OCI-LY7 (cell line): Measurements from ENCODE around the gene SWSAP1. TPM values are rescaled to one million over a fixed set of nuclear protein-coding genes. Genes with fewer than 3 reads are reported as not detected.
A peak's percentile ranks its signal among the peaks of the same experiment; 100 is the strongest.

Experiments used
- BruUV-seq: library from RNA; stranded (reverse); fragments of 400-500 nt; replicated peaks from 2 replicates; lab custom pipeline; 2021; lab: Mats Ljungman, UMichigan
- CTCF ChIA-PET: fragments of 300-600 bp; sonication (Branson Sonifier 250); formaldehyde crosslinking; loops from one replicate; lab custom pipeline; 2022; ENCODE audit warnings: antibody characterized with exemption; ENCODE audit not compliant: unreplicated experiment; lab: Charles Lee
- POLR2A ChIA-PET: fragments of 300-600 bp; sonication (Branson Sonifier 250); formaldehyde crosslinking; loops from one replicate; lab custom pipeline; 2022; ENCODE audit warnings: antibody characterized with exemption; lab: Charles Lee
- DNase-seq: peaks from one replicate; pipeline ENCODE4 v3.0.0-alpha.2; 2015; ENCODE audit warnings: low spot score
- H2AFZ ChIP-seq: fragments of 200-600 bp; sonication (generic), shearing (Covaris generic); 2 replicates; pipeline ENCODE4 v1.6.1; 2014; ENCODE audit warnings: mild to moderate bottlenecking, antibody characterized with exemption, low read length, moderate library complexity
- H3K27ac ChIP-seq: fragments of 200-600 bp; sonication (generic); 2 replicates; pipeline ENCODE4 v1.5.1; 2014; ENCODE audit warnings: mixed run types, low read depth, mild to moderate bottlenecking, moderate library complexity, low read length, inconsistent platforms; ENCODE audit not compliant: poor library complexity, severe bottlenecking
- H3K36me3 ChIP-seq: fragments of 200-600 bp; sonication (generic); 2 replicates; pipeline ENCODE4 v1.6.1; 2014; ENCODE audit warnings: mild to moderate bottlenecking, antibody characterized with exemption, low read length, moderate library complexity, mixed read lengths; ENCODE audit not compliant: insufficient read depth
- H3K4me1 ChIP-seq: fragments of 200-600 bp; sonication (generic); 2 replicates; pipeline ENCODE4 v1.5.1; 2014; ENCODE audit warnings: mild to moderate bottlenecking, low read length; ENCODE audit not compliant: insufficient read depth, poor library complexity, severe bottlenecking
- H3K4me2 ChIP-seq: fragments of 200-600 bp; sonication (generic); 2 replicates; pipeline ENCODE4 v1.6.1; 2014; ENCODE audit warnings: mild to moderate bottlenecking, low read length
- H3K4me3 ChIP-seq: fragments of 200-600 bp; sonication (generic); 2 replicates; pipeline ENCODE4 v1.5.1; 2014; ENCODE audit warnings: mild to moderate bottlenecking, low read depth, low read length; ENCODE audit not compliant: poor library complexity, severe bottlenecking
- H3K79me2 ChIP-seq: fragments of 200-600 bp; sonication (generic); 2 replicates; pipeline ENCODE4 v1.6.1; 2016; ENCODE audit warnings: low read depth, mild to moderate bottlenecking, low read length, moderate library complexity, mixed read lengths; ENCODE audit not compliant: insufficient read depth
- H3K9me2 ChIP-seq: fragments of 200-600 bp; sonication (generic); 2 replicates; pipeline ENCODE4 v1.6.1; 2016; ENCODE audit warnings: mild to moderate bottlenecking, low read length, mixed read lengths; ENCODE audit not compliant: insufficient read depth
- H3K9me3 ChIP-seq: fragments of 200-600 bp; sonication (generic); 2 replicates; pipeline ENCODE4 v1.6.1; 2014; ENCODE audit warnings: mild to moderate bottlenecking, mixed run types, low read length, mixed read lengths
- H4K20me1 ChIP-seq: fragments of 200-600 bp; sonication (generic); 2 replicates; pipeline ENCODE4 v1.6.1; 2014; ENCODE audit warnings: mild to moderate bottlenecking, antibody characterized with exemption, low read length, moderate library complexity, mixed read lengths; ENCODE audit not compliant: insufficient read depth
- EZH2phosphoT487 ChIP-seq: fragments of 200-600 bp; sonication (generic); IDR thresholded peaks from 2 replicates; pipeline ENCODE4 v1.6.1; 2018; ENCODE audit warnings: low read depth, borderline replicate concordance, mild to moderate bottlenecking, mixed run types, antibody characterized with exemption, low read length, moderate library complexity, mixed read lengths
- intact Hi-C: fragments of 100-400 bp; cut with micrococcal nuclease; formaldehyde crosslinking; loops from one replicate; pipeline ENCODE4 v1.10.0; 2022; ENCODE audit not compliant: unreplicated experiment
- total RNA-seq, 2 experiments: library from RNA; depleted of rRNA in 1 of 2; stranded (reverse); fragments of >200 nt in 1 of 2; shearing (Covaris generic) in 1 of 2; gene quantifications; 2 replicates each; pipeline ENCODE4 v1.2.3, GENCODE V29; 2014 to 2022
- TF ChIP-seq, protein P1 (sequence below): fragments of 200-600 bp; sonication (generic); conservative IDR thresholded peaks from 2 replicates; pipeline ENCODE4 v1.5.1; 2014; ENCODE audit warnings: mild to moderate bottlenecking, antibody characterized with exemption, low read length, moderate library complexity, mixed read lengths

SWSAP1 gene
- total RNA-seq, 2 experiments from 2014 or later = 5.6 to 6.8 TPM

DNA sequence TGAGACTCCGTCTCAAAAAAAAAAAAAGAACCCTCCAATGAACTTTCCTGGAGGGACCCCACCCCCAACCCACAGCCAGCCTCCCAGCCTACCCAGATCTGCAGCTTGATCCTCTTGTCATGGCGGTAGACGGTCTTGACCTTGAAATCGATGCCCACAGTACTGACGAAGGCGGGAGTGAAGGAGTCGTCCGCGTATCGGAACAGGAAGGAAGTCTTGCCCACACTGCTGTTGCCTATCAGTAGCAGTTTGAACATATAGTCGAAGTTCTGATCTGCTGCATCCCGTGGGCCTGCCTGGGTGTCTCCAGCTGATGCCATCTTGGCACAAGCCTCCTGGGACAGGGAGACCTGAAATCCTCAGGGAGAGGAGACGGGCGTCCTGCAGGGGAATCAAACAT, 37.4 kb upstream of the SWSAP1 start:
- Histone ChIP-seq H3K79me2 (no peaks in the 10 kb centered on the region), H3K9me3 (no peaks in the 10 kb centered on the region), H3K36me3 (peaks cover 7% of the 10 kb centered on the region), H3K4me3 (no peak overlapping the region), H3K9me2 (no peaks in the 10 kb centered on the region), H3K4me1 (peaks cover 21% of the 10 kb centered on the region), H4K20me1 (no peaks in the 10 kb centered on the region), H3K27ac (no peak overlapping the region), H3K4me2 (no peak overlapping the region), H2AFZ (no peak overlapping the region)
- intact Hi-C loops = no loop called here
- ChIA-PET CTCF (no interaction called here), POLR2A (no interaction called here)
- TF ChIP-seq, protein P1, sequence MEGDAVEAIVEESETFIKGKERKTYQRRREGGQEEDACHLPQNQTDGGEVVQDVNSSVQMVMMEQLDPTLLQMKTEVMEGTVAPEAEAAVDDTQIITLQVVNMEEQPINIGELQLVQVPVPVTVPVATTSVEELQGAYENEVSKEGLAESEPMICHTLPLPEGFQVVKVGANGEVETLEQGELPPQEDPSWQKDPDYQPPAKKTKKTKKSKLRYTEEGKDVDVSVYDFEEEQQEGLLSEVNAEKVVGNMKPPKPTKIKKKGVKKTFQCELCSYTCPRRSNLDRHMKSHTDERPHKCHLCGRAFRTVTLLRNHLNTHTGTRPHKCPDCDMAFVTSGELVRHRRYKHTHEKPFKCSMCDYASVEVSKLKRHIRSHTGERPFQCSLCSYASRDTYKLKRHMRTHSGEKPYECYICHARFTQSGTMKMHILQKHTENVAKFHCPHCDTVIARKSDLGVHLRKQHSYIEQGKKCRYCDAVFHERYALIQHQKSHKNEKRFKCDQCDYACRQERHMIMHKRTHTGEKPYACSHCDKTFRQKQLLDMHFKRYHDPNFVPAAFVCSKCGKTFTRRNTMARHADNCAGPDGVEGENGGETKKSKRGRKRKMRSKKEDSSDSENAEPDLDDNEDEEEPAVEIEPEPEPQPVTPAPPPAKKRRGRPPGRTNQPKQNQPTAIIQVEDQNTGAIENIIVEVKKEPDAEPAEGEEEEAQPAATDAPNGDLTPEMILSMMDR = no peak
- TF ChIP-seq EZH2phosphoT487 = no peak
- DNase-seq = no peak
- BruUV-seq = no TSS peak

DNA sequence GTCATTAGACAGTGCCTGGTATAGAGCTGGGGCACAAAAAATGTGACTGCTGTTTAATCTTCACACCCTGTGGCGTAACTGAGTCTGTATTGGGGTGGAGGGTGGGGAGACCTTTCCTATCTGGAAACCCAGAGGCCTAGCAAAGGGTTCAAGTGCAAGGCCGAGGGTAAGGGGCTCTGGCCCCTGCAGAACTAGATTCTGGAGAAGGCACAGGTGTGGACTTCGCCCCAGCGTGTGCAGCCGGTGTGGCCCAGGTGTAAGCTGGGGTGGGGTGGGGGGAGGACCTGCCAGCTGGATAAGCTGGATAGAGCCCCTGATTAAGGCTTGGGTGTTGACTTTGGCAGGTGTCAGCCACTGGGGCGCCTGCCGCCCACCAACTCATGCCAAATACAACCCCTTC, 36.3 kb upstream of the SWSAP1 start:
- Histone ChIP-seq H2AFZ (no peak overlapping the region), H3K36me3 (peaks cover 7% of the 10 kb centered on the region), H3K4me2 (no peak overlapping the region), H3K9me2 (no peaks in the 10 kb centered on the region), H3K27ac (no peak overlapping the region), H3K9me3 (no peaks in the 10 kb centered on the region), H3K79me2 (no peaks in the 10 kb centered on the region), H4K20me1 (no peaks in the 10 kb centered on the region), H3K4me1 (peaks cover 21% of the 10 kb centered on the region), H3K4me3 (no peak overlapping the region)
- ChIA-PET CTCF (no interaction called here), POLR2A (interaction anchor here (0.7 kb wide), 2 partner anchors 33 to 459 kb away, joined by 3 to 4 read pairs; no protein-coding TSS in a partner anchor)
- no peak for TF ChIP-seq EZH2phosphoT487
- TF ChIP-seq, protein P1 = no peak
- no peak for DNase-seq
- intact Hi-C loops = no loop called here
- no TSS peak for BruUV-seq

DNA sequence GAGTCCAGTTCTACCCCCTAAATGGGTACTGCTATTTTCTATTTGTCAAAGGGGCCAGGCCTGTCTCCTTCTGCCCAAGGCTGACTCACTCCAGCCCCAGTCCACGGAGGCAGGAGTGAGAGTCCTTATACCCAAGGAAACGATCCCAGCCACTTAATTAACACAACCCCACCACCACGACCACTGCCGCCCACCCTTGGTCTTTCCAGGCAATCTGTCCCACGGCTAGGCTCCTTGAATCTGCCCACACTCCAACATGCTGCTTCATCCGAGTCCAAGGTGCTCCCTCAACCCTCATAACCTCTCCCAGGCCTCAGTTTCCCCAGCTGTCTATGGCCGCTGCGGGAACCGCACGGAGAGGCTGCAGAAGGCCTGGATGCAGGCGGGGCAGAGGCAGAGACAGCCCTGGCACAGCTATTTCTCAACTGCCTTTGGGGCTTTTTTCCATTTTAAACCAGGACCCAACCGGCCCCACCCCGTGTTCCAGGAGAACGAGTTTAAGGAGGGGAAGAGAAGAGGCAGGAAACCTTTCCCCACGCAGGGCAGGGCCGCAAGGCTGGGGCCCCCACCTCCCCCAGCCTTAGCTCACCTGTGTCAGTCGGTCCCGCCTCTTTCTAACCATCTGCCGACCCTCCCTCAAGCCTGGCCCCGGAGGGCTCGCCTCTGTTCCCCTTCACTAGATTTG, 35.8 kb upstream of the SWSAP1 start:
- no peak overlapping the region for H3K27ac ChIP-seq
- H2AFZ ChIP-seq = peak overlapping the region; percentile 75
- H3K36me3 ChIP-seq = peaks cover 7% of the 10 kb centered on the region
- BruUV-seq = no TSS peak
- no peaks in the 10 kb centered on the region for H3K9me3 ChIP-seq
- TF ChIP-seq, protein P1 = no peak
- no peak for TF ChIP-seq EZH2phosphoT487
- H3K4me3 ChIP-seq = peak overlapping the region; percentile 74
- ChIA-PET POLR2A (interaction anchor here (1.0 kb wide), 1 partner anchor 16 kb away, joined by 3 read pairs; no protein-coding TSS in a partner anchor), CTCF (no interaction called here)
- peak overlapping the region; percentile 87 for H3K4me2 ChIP-seq
- intact Hi-C loops = no loop called here
- no peaks in the 10 kb centered on the region for H3K79me2 ChIP-seq
- DNase-seq = no peak
- H3K4me1 ChIP-seq = peaks cover 21% of the 10 kb centered on the region
- no peaks in the 10 kb centered on the region for H3K9me2 ChIP-seq
- no peaks in the 10 kb centered on the region for H4K20me1 ChIP-seq
